Measurements from ENCODE around the gene TNNC1. TPM values are rescaled to one million over a fixed set of nuclear protein-coding genes. Genes with fewer than 3 reads are reported as not detected.

Gene TNNC1
- total and polyA plus RNA-seq, 2 of the 13 experiments (the other 11 are each of a cell fraction or from before 2014, with no cell fraction given): 11.8 to 36.4 TPM

DNA sequence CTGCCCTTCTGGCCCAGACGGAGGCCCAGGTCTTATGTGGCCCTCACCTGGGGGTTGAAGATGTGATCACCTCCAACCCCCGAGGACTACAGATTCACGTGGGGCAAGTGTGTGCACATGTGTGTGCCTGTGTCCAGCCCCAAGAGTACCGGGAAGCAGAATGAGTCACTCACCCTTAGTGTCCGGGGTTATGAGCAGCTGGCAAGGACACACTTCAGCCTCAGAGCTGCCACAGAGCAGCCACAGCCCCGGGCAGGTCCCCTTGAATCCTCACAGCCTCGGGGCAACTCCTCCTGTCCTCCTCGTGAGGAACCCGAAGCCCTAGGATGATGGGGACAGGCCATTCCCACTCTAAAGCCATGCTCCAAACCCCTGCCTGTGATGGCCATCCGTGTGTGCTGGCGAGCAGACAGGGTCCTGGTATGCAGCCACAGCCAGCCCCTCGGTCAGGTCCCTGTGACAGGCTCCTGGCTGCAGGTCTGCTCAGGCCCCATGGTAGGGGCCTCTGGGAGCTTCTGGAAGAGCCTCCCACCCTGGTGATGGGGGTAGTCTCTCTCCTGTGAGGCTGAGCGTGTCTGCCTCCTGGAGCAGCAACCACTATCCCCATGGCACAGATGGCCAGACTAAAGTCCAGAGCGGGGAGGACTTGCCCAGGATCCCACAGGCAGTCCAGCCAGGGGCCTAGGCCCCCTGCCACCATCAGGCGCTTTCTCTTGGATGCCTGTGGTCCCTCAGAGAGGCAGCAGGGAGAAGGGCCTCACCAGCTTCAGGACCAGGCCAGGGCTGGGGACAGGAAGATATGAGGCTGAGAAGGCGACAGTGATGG lies 42.1 kb upstream of the TNNC1 start (continued):
- TF ChIP-seq, protein P1, sequence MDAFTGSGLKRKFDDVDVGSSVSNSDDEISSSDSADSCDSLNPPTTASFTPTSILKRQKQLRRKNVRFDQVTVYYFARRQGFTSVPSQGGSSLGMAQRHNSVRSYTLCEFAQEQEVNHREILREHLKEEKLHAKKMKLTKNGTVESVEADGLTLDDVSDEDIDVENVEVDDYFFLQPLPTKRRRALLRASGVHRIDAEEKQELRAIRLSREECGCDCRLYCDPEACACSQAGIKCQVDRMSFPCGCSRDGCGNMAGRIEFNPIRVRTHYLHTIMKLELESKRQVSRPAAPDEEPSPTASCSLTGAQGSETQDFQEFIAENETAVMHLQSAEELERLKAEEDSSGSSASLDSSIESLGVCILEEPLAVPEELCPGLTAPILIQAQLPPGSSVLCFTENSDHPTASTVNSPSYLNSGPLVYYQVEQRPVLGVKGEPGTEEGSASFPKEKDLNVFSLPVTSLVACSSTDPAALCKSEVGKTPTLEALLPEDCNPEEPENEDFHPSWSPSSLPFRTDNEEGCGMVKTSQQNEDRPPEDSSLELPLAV (CRISPR knock-in tag; conservative IDR thresholded peaks at IDR 0.05; ENCODE audit: low read depth): no peak
- TF ChIP-seq, protein P2, sequence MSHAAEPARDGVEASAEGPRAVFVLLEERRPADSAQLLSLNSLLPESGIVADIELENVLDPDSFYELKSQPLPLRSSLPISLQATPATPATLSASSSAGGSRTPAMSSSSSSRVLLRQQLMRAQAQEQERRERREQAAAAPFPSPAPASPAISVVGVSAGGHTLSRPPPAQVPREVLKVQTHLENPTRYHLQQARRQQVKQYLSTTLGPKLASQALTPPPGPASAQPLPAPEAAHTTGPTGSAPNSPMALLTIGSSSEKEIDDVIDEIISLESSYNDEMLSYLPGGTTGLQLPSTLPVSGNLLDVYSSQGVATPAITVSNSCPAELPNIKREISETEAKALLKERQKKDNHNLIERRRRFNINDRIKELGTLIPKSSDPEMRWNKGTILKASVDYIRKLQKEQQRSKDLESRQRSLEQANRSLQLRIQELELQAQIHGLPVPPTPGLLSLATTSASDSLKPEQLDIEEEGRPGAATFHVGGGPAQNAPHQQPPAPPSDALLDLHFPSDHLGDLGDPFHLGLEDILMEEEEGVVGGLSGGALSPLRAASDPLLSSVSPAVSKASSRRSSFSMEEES (CRISPR knock-in tag; IDR thresholded peaks at IDR 0.05): no peak
- TF ChIP-seq RFX1 (IDR thresholded peaks at IDR 0.05) (no peak), AHR (CRISPR knock-in tag; IDR thresholded peaks at IDR 0.05) (no peak), ZFP36L2 (CRISPR knock-in tag; IDR thresholded peaks at IDR 0.05) (no peak), RBFOX2 (IDR thresholded peaks at IDR 0.05; ENCODE audit: low read depth, low read length) (no peak), ARNTL (CRISPR knock-in tag; IDR thresholded peaks at IDR 0.05) (peak; percentile 37; the same call in 1 of the 2 replicates), ZNF12 (CRISPR knock-in tag; IDR thresholded peaks at IDR 0.05) (no peak), MIXL1 (CRISPR knock-in tag; IDR thresholded peaks at IDR 0.05) (no peak), BHLHE40 (IDR thresholded peaks at IDR 0.05; ENCODE audit: low read length) (peak; percentile 64), ZBTB42 (CRISPR knock-in tag; IDR thresholded peaks at IDR 0.05) (no peak), ZNF891 (CRISPR knock-in tag; IDR thresholded peaks at IDR 0.05) (no peak), ZNF292 (CRISPR knock-in tag; IDR thresholded peaks at IDR 0.05; ENCODE audit: borderline replicate concordance, low read depth) (no peak), SMAD3 (CRISPR knock-in tag; IDR thresholded peaks at IDR 0.05) (no peak), ETV6 (CRISPR knock-in tag; conservative IDR thresholded peaks at IDR 0.05) (no peak), ZNF839 (CRISPR knock-in tag; IDR thresholded peaks at IDR 0.05; ENCODE audit: borderline replicate concordance) (peak; percentile 8; the same call in 1 of the 2 replicates)
- TF ChIP-seq, protein P3, sequence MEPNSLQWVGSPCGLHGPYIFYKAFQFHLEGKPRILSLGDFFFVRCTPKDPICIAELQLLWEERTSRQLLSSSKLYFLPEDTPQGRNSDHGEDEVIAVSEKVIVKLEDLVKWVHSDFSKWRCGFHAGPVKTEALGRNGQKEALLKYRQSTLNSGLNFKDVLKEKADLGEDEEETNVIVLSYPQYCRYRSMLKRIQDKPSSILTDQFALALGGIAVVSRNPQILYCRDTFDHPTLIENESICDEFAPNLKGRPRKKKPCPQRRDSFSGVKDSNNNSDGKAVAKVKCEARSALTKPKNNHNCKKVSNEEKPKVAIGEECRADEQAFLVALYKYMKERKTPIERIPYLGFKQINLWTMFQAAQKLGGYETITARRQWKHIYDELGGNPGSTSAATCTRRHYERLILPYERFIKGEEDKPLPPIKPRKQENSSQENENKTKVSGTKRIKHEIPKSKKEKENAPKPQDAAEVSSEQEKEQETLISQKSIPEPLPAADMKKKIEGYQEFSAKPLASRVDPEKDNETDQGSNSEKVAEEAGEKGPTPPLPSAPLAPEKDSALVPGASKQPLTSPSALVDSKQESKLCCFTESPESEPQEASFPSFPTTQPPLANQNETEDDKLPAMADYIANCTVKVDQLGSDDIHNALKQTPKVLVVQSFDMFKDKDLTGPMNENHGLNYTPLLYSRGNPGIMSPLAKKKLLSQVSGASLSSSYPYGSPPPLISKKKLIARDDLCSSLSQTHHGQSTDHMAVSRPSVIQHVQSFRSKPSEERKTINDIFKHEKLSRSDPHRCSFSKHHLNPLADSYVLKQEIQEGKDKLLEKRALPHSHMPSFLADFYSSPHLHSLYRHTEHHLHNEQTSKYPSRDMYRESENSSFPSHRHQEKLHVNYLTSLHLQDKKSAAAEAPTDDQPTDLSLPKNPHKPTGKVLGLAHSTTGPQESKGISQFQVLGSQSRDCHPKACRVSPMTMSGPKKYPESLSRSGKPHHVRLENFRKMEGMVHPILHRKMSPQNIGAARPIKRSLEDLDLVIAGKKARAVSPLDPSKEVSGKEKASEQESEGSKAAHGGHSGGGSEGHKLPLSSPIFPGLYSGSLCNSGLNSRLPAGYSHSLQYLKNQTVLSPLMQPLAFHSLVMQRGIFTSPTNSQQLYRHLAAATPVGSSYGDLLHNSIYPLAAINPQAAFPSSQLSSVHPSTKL (CRISPR knock-in tag; IDR thresholded peaks at IDR 0.05): peak; percentile 7; the same call in 1 of the 2 replicates
- TF ChIP-seq, protein P4, sequence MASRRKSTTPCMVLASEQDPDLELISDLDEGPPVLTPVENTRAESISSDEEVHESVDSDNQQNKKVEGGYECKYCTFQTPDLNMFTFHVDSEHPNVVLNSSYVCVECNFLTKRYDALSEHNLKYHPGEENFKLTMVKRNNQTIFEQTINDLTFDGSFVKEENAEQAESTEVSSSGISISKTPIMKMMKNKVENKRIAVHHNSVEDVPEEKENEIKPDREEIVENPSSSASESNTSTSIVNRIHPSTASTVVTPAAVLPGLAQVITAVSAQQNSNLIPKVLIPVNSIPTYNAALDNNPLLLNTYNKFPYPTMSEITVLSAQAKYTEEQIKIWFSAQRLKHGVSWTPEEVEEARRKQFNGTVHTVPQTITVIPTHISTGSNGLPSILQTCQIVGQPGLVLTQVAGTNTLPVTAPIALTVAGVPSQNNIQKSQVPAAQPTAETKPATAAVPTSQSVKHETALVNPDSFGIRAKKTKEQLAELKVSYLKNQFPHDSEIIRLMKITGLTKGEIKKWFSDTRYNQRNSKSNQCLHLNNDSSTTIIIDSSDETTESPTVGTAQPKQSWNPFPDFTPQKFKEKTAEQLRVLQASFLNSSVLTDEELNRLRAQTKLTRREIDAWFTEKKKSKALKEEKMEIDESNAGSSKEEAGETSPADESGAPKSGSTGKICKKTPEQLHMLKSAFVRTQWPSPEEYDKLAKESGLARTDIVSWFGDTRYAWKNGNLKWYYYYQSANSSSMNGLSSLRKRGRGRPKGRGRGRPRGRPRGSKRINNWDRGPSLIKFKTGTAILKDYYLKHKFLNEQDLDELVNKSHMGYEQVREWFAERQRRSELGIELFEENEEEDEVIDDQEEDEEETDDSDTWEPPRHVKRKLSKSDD (CRISPR knock-in tag; IDR thresholded peaks at IDR 0.05; ENCODE audit: low read depth): no peak
- TF ChIP-seq, protein P5, sequence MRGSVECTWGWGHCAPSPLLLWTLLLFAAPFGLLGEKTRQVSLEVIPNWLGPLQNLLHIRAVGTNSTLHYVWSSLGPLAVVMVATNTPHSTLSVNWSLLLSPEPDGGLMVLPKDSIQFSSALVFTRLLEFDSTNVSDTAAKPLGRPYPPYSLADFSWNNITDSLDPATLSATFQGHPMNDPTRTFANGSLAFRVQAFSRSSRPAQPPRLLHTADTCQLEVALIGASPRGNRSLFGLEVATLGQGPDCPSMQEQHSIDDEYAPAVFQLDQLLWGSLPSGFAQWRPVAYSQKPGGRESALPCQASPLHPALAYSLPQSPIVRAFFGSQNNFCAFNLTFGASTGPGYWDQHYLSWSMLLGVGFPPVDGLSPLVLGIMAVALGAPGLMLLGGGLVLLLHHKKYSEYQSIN (CRISPR knock-in tag; IDR thresholded peaks at IDR 0.05; ENCODE audit: borderline replicate concordance): no peak

All from HepG2 (cell line).